GM23248 (cell line): Measurements from ENCODE around the gene HSPG2.

Experiments
- EZH2 ChIP-seq: fragments of 200-600 bp; sonication (generic); IDR thresholded peaks from 2 replicates; pipeline ENCODE4 v1.6.1; 2018; ENCODE audit warnings: antibody characterized with exemption, mild to moderate bottlenecking; ENCODE audit not compliant: insufficient read depth, poor library complexity, severe bottlenecking
- EZH2phosphoT487 ChIP-seq: fragments of 200-600 bp; sonication (generic); IDR thresholded peaks from 2 replicates; pipeline ENCODE4 v1.6.1; 2018; ENCODE audit warnings: antibody characterized with exemption, moderate library complexity, mild to moderate bottlenecking, low read depth; ENCODE audit not compliant: insufficient read depth

DNA sequence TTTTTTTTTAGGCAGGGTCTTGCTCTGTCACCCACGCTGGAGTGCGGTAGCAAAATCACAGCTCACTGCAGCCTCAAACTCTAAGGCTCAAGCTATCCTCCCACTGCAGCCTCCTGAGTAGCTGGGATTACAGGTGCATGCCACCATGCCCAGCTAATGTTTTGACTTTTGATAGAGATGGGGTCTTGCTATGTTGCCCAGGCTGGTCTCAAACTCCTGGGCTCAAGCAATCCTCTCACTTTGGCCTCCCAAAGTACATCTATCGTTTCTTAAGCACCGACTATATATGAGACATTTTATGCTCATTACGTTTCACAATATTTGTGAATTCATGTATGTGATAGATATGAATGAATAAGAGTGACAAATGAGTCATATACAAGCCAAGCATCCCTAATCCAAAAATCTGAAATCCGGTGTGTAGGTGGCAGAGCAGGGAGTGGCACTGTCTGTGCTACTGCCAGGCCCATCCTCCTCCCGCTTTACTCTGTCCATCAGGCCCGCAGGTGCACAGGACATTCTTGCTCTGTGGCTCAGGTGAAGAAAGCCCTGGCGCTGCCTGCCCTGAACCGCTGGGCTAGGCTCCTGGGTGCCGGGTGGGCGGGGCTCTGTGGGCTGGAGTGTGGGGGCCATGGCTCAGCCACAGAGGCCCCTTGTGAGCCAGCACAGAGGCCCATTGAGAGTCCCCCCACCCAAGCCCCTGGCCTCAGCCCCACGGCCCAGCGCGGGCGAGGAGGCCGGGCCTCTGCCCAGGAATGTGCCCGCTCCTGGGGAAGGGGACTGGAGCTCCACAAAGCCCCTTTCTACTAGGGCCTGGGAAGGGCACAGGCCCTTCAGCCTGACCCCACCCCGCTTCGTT, 45.3 kb downstream of the HSPG2 start:
- TF ChIP-seq EZH2phosphoT487 (no peak), EZH2 (no peak)
